GM21825 (cell line): ENCODE results near the gene FAM9A.
"Not testable (repeated sequence)": the region's sequence is repeated elsewhere in the genome, so short reads cannot be mapped to it uniquely, and the experiment has no call there.

ENCODE experiments used
- ATAC-seq: cut with Tn5 transposase; IDR thresholded peaks from one replicate; pipeline ENCODE4 v1.9.1; 2021; ENCODE audit warnings: mild to moderate bottlenecking, moderate library complexity; ENCODE audit not compliant: unreplicated experiment

Gene FAM9A

DNA sequence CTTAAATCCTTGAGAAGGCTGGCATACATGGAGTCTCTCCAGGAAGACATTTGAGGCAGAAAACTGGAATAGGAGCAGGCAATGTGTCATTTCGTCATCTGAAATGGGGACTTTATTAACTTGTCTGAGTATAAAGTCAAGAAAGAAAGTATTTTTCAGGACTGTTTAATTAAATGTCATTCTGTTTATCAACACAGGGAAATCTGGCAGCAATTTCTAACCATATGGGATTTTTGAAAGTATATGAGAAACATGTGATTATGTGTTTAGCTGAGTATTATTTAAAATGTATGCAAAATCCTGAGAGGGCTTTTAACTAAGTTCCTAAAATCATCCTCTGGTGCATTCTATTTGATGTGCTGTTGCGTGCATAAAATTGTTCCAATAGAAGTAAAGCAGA, 3.9 kb upstream of the FAM9A start:
- no peak for ATAC-seq

DNA sequence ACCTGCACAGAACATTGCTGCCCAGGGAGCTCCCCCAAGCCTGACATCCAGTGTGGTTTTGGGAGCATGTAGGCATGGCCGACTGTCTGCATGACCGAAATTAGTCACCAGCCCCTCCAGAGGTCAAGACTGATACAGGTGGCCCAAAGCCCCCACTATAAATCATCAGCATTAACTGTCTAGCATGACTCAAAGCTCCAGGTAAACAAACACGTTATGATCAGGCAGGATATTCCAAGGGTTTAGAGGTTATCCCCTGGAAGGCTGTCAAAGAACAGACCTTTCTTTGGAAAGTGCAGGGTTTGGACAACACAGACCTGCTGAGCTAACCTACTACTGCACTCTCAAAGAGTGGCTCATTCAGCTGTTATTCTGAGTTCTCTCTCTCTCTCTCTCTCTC, 2.1 kb upstream of the FAM9A start:
- no peak for ATAC-seq

GRCh38 chrX:8800351-8800750, 832 bp downstream of the FAM9A start:
- not testable (repeated sequence) for ATAC-seq

GRCh38 chrX:8799281-8799680, 1.9 kb downstream of the FAM9A start:
- not testable (repeated sequence) for ATAC-seq

GRCh38 chrX:8798702-8799101, 2.5 kb downstream of the FAM9A start:
- ATAC-seq = not testable (repeated sequence)

DNA sequence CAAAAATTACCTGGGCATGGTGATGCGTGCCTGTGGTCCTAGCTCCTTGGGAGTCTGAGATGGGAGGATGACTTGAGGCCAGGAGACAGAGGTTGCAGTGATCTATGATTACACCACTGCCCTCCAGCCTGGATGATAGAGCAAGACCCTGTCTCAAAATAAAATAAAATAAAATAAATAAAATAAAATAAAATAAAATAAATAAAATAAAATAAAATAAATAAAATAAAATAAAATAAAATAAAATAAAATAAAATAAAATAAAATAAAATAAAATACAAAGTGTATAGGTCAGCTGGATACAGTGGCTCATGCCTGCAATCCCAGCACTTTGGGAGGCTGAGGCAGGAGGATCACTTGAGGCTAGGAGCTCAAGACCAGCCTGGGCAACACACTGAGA, 14.1 kb downstream of the FAM9A start:
- not testable (repeated sequence) for ATAC-seq

DNA sequence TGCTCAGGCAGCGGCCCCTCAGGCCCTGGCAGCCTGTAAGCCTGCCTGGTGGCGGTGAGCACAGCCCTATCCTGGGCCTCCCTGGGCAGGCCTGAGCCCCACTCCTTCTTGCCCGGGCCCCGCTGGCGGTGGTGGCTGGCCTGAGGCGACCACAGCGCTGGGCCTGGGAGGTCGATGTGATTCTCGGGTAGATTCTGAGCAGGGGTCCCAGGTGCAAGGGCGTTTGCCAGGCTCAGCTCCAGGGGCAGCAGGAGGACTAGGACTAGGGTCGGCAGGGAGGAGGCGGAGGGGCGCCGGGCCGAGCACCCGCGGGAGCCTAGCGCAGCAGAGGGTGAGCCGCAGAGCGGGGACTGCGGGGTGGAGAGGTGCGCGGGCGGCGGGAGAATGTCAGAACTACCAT, 17.0 kb downstream of the FAM9A start:
- no peak for ATAC-seq

- ATAC-seq = no peak
These were observed 17.5 kb downstream of the FAM9A start for GRCh38 chrX:8783714-8784098.

DNA sequence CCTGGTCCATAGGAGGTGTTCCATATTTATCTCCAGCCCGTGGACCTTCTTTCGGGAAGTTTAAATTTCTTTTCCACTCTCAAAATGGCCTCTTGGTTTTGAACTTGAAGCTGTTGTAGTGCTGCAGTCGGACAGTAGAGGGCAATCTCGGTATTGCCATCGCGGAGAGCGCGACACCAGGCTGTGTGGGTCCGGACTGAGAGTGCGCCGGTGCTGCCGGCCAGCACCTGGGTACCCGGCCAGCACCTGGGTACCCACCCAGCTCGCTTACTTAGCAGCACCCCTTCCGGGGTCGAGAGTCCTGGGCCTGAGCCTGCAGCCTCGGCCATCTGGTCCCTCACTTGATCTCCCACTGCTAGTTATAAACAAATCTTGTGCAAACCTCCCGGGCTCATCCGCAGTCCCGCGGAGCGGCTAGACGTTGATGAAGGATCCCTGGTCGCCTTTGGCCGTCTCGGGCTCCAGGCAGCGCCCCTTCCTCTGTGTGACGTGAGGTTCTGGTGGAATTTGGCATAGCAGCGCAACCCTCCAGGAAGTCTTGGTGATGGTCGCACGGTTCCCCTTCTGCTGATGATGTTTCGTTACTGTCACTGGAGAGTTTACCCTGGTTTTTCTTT, 18.0 kb downstream of the FAM9A start:
- ATAC-seq = no peak

- ATAC-seq = no peak
These were observed 18.6 kb downstream of the FAM9A start for GRCh38 chrX:8782595-8782994.

- ATAC-seq = not testable (repeated sequence)
These were observed 19.3 kb downstream of the FAM9A start for GRCh38 chrX:8781921-8782320.

DNA sequence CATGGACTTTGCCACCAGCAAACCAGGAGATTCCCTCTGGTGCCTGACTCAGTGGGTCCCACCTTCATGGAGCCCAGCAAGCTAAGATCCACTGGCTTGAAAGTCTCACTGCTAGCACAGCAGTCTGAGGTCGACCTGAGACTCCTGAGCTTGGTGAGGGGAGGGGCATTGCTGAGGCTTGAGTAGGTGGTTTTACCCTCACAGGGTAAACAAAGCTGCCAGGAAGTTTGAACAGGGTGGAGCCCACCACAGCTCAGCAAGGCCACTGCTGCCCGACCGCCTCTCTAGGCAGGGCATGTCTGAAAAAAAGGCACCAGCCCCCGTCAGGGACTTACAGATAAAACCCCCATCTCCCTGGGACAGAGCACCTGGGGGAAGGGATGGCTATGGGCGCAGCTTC, 28.1 kb downstream of the FAM9A start:
- no peak for ATAC-seq

GRCh38 chrX:8760021-8760420, 41.2 kb downstream of the FAM9A start:
- ATAC-seq = no peak

DNA sequence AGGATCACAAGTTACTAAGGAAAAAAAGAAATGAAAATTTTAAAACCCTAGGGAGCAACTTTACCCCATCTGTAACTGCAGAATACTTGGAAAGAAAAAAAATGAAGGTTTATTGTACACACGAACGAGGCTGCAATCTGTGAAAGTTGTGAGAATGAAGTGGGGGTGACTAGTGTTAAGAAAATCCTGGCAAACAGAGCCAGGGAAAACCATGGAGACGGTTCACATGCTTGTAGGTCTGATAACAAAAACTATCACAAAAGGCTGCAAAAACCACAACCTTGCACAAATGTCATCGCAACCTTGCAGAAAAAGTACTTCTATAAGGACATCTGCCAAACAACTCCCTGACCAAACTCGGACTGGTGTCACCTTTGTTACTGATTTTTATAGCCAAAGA, 42.5 kb downstream of the FAM9A start:
- ATAC-seq = not testable (repeated sequence)

DNA sequence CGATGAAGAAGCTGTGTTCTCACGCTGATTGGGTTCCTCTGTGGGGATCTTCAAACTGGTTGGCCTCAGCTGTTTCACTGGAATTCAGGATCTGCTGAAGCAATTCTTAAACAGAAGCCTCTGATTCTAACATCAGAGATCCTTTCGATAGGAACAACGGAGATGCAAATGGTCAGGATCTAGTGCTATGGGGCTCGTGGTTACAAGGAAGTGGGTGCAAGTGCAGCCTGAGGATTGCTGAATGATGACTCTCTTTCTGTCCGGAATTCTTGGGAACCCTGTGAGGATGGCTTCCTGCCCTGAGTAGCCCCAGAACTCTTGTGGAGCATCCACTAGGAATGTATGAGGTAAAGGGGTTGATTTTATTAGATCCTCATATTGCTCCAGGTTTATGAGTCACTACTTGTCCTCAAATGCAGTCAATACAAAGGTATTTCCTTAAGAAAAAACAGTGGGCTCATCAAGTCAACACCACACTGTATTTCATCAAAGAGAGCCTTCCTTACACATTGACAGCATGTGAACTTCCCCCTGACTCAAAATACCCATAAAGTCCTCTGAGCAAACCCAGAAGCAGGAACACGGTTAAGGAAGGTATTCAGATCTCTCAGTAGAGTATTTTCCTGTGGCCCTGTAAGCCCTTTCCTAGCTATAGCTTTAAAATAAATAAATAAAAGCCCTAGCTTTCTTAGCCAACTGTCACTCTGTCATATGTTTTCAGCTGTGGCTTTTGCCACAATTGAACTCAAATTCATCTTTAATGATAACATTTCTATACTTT, 43.4 kb downstream of the FAM9A start:
- ATAC-seq = not testable (repeated sequence)

DNA sequence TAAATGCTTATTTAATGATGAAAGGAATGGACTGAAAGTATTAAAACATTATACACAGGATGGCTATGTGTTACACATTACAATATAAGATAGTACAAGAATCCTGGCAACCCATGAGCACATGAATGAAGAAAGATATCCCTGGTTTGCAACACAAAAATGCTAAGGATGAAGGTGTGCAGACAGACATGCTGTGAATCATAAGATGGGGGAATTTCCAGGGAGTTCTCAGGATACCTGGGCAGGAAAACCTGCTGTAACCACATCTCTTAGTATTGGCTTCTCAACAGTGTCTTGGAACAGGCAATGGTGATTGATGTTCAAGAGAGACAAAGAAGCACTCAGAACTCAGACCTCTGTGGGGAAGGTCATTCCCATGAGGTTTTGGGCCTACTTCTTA, 45.4 kb downstream of the FAM9A start:
- ATAC-seq = no peak

- no peak for ATAC-seq
These were observed 46.1 kb downstream of the FAM9A start for GRCh38 chrX:8755116-8755515.

DNA sequence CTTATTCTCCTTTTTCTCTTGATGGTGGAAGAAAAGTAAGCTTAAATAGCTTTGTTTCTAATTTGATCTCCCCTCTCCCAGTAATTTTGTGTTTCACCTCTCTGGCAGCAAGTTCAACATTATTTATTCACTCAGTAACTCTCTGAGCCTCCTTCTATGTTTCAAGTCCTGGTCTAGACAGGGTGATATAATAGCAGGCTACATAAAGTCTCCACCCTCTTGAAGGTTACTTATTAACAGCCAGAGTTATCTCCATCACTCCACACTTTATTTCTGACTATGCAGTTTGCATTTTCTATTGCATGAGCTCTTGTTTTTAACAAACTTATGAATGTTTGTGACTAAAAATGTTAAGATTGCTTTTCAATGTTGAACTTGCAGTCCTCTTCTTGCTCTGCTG, 51.5 kb downstream of the FAM9A start:
- no peak for ATAC-seq

DNA sequence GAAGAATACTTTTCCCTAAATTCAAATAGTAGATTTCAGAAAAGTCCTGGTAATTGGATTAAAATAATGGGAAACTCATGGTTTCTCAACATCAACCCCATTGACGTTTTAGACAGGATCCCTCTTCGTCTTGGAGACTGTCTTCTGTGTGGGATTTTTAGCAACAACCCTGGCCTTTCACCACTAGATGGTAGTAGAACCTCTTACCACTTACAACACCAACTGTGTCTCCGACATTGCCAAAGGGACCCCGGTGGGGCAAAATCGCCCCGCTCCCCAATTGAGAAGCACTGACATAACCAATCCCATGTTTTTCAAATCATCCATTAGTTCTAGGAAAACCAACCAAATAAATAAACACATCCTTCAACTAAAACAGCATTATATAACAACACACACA, 52.3 kb downstream of the FAM9A start:
- peak; percentile 54 for ATAC-seq

DNA sequence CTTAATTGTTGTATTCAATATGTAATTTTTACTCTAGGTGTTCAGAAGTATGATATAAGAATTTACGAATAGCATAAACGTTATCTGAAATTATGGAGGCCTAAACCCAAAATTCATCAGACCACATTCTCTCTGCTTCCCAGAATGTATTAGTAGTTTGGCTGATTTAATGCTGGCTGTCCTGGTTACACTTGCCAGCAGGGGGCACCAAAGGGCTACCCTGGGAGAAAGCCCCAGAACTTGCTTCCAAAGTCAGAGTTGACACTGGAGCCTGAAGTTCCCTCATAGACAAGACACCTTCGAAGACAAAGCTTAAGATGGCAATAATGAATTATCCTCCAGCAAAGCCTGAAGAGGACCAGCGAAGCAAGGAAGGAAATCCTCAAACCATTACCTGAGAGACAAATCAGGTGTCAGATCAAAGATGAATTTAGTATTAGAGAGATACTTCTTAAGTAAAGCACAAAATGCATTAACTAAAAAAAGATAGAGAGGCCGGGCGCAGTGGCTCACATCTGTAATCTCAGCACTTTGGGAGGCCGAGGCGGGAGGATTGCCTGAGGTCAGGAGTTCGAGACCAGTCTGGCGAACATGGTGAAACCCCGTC, 58.0 kb downstream of the FAM9A start:
- ATAC-seq = no peak

GRCh38 chrX:8741981-8742380, 59.2 kb downstream of the FAM9A start:
- no peak for ATAC-seq
